Occipital lobe (tissue), 3 donors: ENCODE measurements around the gene TSC1. TPM values are rescaled to one million over a fixed set of nuclear protein-coding genes. Genes with fewer than 3 reads are reported as not detected.

ENCODE experiments used
- DNase-seq: peaks from one replicate; lab custom pipeline; 2025; lab: John Stamatoyannopoulos, UW
- small RNA-seq: library from RNA; depleted of rRNA; stranded (forward); fragments of <200 nt; gene quantifications from one replicate; pipeline ENCODE3, GENCODE V24; 2014
- total RNA-seq: library from RNA; depleted of rRNA; stranded (reverse); fragments of >200 nt; gene quantifications from one replicate; pipeline ENCODE4 v1.2.3, GENCODE V29; 2014

The TSC1 gene
- total RNA-seq, 1 donor from 2014 or later: 48.5 TPM

- no peak for DNase-seq
These were observed 81.3 kb downstream of the TSC1 start for GRCh38 chr9:132863096-132863495.

GRCh38 chr9:132862533-132862932 is 81.9 kb downstream of the TSC1 start:
- DNase-seq: no peak

- DNase-seq: no peak
These were observed 82.8 kb downstream of the TSC1 start for GRCh38 chr9:132861666-132862065.

- DNase-seq: no peak
These were observed 85.7 kb downstream of the TSC1 start for GRCh38 chr9:132858751-132859150.

GRCh38 chr9:132857616-132858342 is 86.6 kb downstream of the TSC1 start:
- DNase-seq: no peak

DNA sequence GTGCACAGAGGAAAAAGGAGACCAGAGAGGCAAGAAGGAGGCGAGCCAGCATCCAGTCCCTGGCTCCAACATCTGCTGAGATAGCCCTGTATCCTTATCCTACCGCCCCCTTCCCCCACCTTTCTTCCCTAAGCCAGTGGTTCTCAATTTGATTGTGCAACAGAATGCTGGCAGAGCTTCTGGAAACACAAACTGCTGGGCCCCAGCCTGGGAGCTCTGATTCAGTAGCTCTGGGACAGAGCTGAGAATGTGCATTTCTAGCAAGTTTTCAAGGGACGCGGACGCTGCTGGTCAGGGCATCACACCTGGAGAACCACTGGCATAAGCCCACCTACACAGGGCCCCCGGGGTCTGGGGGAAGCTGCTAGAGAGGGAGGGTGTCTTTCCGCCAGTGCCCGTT is 87.4 kb downstream of the TSC1 start:
- DNase-seq: no peak

DNA sequence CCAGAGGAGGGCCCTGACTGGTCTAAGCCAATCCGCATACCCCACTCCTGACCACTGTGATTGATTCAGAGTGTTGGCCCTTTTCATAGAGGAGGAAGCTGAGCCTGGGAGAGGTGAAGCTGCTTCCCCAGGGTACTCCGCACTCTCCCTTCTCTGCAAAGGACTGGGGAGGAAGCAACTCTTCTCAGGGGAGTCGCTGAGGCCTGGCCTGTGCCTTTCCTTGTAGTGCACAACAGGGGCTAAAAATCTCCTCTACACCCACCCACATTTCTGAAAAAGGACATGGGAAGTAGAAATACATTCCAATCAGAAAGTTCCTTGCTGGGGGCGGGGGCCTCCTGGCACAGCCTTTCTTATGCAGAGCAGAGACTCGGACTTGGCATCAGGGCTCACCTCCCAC is 88.5 kb downstream of the TSC1 start:
- DNase-seq: no peak

DNA sequence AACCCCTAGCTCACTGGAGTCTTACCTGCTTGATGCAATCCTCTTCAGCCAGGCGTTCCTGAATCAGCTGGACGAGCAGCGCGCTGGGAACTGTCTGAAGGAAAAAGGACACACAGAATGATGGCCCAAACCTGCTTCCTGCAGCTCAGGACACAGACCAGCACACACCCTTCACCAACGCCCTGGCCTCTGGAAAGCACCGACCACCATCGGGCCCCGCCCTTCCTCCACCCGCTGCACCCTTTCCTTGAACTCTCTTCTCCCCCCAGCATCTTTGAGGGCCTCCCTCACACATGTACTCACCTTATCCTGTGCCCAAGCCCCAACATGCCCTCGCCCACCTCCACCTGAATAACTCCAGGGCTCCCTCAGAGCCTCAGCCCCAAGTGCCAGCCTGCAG is 89.6 kb downstream of the TSC1 start:
- DNase-seq: no peak

GRCh38 chr9:132853482-132853881 is 90.9 kb downstream of the TSC1 start:
- DNase-seq: no peak

DNA sequence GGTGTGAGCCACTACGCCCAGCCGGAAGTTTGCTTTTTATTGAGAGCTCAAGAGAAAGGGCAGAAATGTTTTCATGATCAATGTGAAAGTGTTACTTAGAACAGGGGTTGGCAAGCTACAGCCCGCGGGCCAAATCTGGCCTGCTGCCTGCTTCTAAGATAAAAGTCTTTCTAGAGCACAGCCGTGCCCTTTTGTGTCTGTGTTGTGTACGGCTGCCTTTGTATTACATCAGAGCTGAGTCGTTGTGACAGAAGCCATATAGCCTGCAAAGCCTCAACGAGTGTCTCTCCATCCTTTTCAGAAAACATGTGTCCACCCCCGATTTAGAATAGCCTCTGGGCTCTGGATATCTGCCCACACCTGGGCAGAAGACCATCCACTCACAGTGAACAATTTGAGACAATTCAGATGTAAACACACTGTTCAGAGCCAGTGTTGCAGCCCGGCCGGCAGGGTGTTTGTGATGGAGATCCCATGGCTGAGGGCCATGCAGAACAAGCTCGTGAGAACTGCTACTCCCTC is 95.2 kb downstream of the TSC1 start:
- DNase-seq: no peak

GRCh38 chr9:132846918-132847515 is 97.4 kb downstream of the TSC1 start:
- no peak for DNase-seq

- no peak for DNase-seq
These were observed 98.1 kb downstream of the TSC1 start for GRCh38 chr9:132846109-132846917.

GRCh38 chr9:132842124-132843044 is 102.0 kb downstream of the TSC1 start:
- no peak for DNase-seq

Small RNAs within 50 kb of the gene (small RNA-seq; reads per million reads assigned to genes)
- gene AL593851.1 (not detected), gene MIR548AW (0.20 reads per million), gene RNU7-21P (not detected)

Other genes with a start within 250 kb of the TSC1 start
- gene AK8, start 66.3 kb downstream of the TSC1 start, total RNA-seq: 1.1 TPM
- gene SPACA9, start 65.7 kb downstream of the TSC1 start, total RNA-seq: 2.8 TPM
- gene GFI1B, start 34.1 kb upstream of the TSC1 start, total RNA-seq: not detected
- 29.2 TPM for gene GTF3C5, start 86.4 kb upstream of the TSC1 start, total RNA-seq
- gene CEL, start 117.4 kb upstream of the TSC1 start, total RNA-seq: not detected
- 95.8 TPM for gene RALGDS, start 176.6 kb upstream of the TSC1 start, total RNA-seq
- 8.1 TPM for gene GBGT1, start 219.3 kb upstream of the TSC1 start, total RNA-seq